ENCODE data around the gene MTX2.

MTX2 gene

DNA sequence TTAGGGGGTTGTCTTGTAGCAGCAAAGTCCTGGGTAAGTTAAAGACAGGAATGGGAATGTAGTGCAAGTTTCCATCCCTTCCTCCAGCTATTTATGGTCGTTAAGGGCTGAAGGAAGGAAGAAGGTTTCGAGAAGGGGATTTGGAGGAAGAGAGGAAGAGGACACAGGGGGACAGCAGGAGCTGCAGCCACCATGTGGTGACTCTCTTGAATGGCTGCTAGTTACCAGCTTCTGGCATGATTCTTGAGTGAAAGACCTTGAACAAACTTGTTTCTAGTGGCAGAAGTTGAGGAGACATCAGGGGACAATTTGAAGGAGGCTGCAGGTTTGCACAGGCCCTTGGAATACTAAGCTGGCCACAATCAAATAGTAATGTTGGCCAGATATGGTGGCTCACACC lies 116.6 kb downstream of the MTX2 start:
- POLR2A ChIA-PET: no interaction called here
- DNase-seq (ENCODE audit: extremely low spot score): peak; percentile 22
- TF ChIP-seq FOXA1 (IDR thresholded peaks at IDR 0.05) (no peak), ELF4 (IDR thresholded peaks at IDR 0.05) (no peak), TARDBP (IDR thresholded peaks at IDR 0.05) (no peak), SUZ12 (IDR thresholded peaks at IDR 0.05) (no peak), FOXM1 (IDR thresholded peaks at IDR 0.05; ENCODE audit: borderline replicate concordance) (no peak), ARNT (IDR thresholded peaks at IDR 0.05) (no peak), BHLHE40 (IDR thresholded peaks at IDR 0.05; ENCODE audit: borderline replicate concordance) (no peak)
- TF ChIP-seq, protein P1, sequence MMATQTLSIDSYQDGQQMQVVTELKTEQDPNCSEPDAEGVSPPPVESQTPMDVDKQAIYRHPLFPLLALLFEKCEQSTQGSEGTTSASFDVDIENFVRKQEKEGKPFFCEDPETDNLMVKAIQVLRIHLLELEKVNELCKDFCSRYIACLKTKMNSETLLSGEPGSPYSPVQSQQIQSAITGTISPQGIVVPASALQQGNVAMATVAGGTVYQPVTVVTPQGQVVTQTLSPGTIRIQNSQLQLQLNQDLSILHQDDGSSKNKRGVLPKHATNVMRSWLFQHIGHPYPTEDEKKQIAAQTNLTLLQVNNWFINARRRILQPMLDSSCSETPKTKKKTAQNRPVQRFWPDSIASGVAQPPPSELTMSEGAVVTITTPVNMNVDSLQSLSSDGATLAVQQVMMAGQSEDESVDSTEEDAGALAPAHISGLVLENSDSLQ (IDR thresholded peaks at IDR 0.05): no peak
- CTCF ChIA-PET: interaction anchor here (1.3 kb wide), 1 partner anchor 240 kb away, joined by 3 read pairs; no protein-coding TSS in a partner anchor
